Neuronal stem cell (in vitro differentiated cells): ENCODE data around the gene THOC6.

Experiments
- DNase-seq: peaks from one replicate; pipeline ENCODE4 v3.0.0-alpha.2; 2013; ENCODE audit warnings: low spot score
- H2AFZ ChIP-seq: one replicate; pipeline ENCODE4 v1.6.1; 2013; ENCODE audit warnings: mild to moderate bottlenecking, low read length, inconsistent platforms
- H2AK5ac ChIP-seq: 2 replicates; pipeline ENCODE4 v1.6.1; 2013; ENCODE audit warnings: low read depth, mild to moderate bottlenecking, inconsistent platforms, low read length, moderate library complexity, mixed read lengths
- H2BK120ac ChIP-seq: 2 replicates; pipeline ENCODE4 v1.6.1; 2013; ENCODE audit warnings: low read depth, mild to moderate bottlenecking, inconsistent platforms, low read length, moderate library complexity, mixed read lengths
- H2BK12ac ChIP-seq: one replicate; pipeline ENCODE4 v1.6.1; 2013; ENCODE audit warnings: low read length, inconsistent platforms
- H2BK15ac ChIP-seq: 2 replicates; pipeline ENCODE4 v1.6.1; 2013; ENCODE audit warnings: mild to moderate bottlenecking, low read length, inconsistent platforms, mixed read lengths
- H2BK5ac ChIP-seq: one replicate; pipeline ENCODE4 v1.6.1; 2013; ENCODE audit warnings: inconsistent platforms, mild to moderate bottlenecking, low read length, moderate library complexity
- H3K14ac ChIP-seq: one replicate; pipeline ENCODE4 v1.6.1; 2013; ENCODE audit warnings: low read length, inconsistent platforms
- H3K18ac ChIP-seq: 2 replicates; pipeline ENCODE4 v1.6.1; 2013; ENCODE audit warnings: low read length, inconsistent platforms
- H3K23ac ChIP-seq: 2 replicates; pipeline ENCODE4 v1.6.1; 2013; ENCODE audit warnings: low read depth, mild to moderate bottlenecking, mixed read lengths, low read length, inconsistent platforms; ENCODE audit not compliant: poor library complexity
- H3K27ac ChIP-seq: replicated peaks from 3 replicates; pipeline ENCODE4 v1.5.1; 2013; ENCODE audit warnings: low read length, inconsistent platforms
- H3K27me3 ChIP-seq, 3 experiments: 2 replicates each; pipeline ENCODE4 v1.6.1; 2013; ENCODE audit warnings: low read length in 3 of 3, mild to moderate bottlenecking in 2 of 3, inconsistent platforms in 1 of 3, low read depth in 1 of 3, mixed read lengths in 1 of 3, moderate library complexity in 1 of 3; ENCODE audit not compliant: control insufficient read depth in 3 of 3, insufficient read depth in 3 of 3
- H3K36me3 ChIP-seq, 2 donors: replicated peaks in 1 of 2; 2 replicates each; pipeline ENCODE4 v1.6.1; 2013; ENCODE audit warnings: low read length in 2 of 2; ENCODE audit not compliant: control insufficient read depth in 2 of 2, insufficient read depth in 2 of 2
- H3K4ac ChIP-seq: 2 replicates; pipeline ENCODE4 v1.6.1; 2013; ENCODE audit warnings: inconsistent platforms, mild to moderate bottlenecking, low read length, moderate library complexity
- H3K4me1 ChIP-seq, 2 donors: 1 replicate in 1 of 2; 2 replicates in 1 of 2; pipeline ENCODE4 v1.6.1; 2013; ENCODE audit warnings: low read length in 2 of 2, low read depth in 1 of 2; ENCODE audit not compliant: control insufficient read depth in 2 of 2, insufficient read depth in 1 of 2
- H3K4me2 ChIP-seq: one replicate; pipeline ENCODE4 v1.6.1; 2013; ENCODE audit warnings: mild to moderate bottlenecking, low read length, inconsistent platforms; ENCODE audit not compliant: insufficient read depth, poor library complexity, severe bottlenecking
- H3K4me3 ChIP-seq, 2 donors: 2 replicates each; pipeline ENCODE4 v1.5.1; 2013; ENCODE audit warnings: low read length in 2 of 2, mild to moderate bottlenecking in 2 of 2, inconsistent platforms in 1 of 2, moderate library complexity in 1 of 2
- H3K79me1 ChIP-seq: one replicate; pipeline ENCODE4 v1.6.1; 2013; ENCODE audit warnings: low read depth, mild to moderate bottlenecking, inconsistent platforms, low read length, moderate library complexity
- H3K9ac ChIP-seq: one replicate; pipeline ENCODE4 v1.6.1; 2013; ENCODE audit warnings: mild to moderate bottlenecking, low read depth, low read length, inconsistent platforms; ENCODE audit not compliant: poor library complexity
- H3K9me3 ChIP-seq, 2 donors: replicated peaks in 1 of 2; 2 replicates each; pipeline versions ENCODE3 to v1.6.1; 2013; ENCODE audit warnings: low read length in 2 of 2, mild to moderate bottlenecking in 2 of 2, inconsistent platforms in 1 of 2, low read depth in 1 of 2, mixed read lengths in 1 of 2, moderate library complexity in 1 of 2; ENCODE audit not compliant: control insufficient read depth in 2 of 2, insufficient read depth in 1 of 2
- H4K8ac ChIP-seq: one replicate; pipeline ENCODE4 v1.6.1; 2013; ENCODE audit warnings: low read depth, mild to moderate bottlenecking, inconsistent platforms, low read length, moderate library complexity
- H4K91ac ChIP-seq: one replicate; pipeline ENCODE4 v1.6.1; 2013; ENCODE audit warnings: low read length, low read depth, mild to moderate bottlenecking, inconsistent platforms; ENCODE audit not compliant: poor library complexity
- WGBS, 2 donors: extraction: QIAGEN DNeasy Blood & Tissue Kit; methylation state at CpG; one replicate each; pipeline ENCODE4 v1.1.7; 2013; ENCODE audit warnings: missing lambda C conversion rate in 2 of 2, mixed read lengths in 1 of 2; ENCODE audit not compliant: insufficient read length in 2 of 2, insufficient replicate concordance in 1 of 2; ENCODE audit errors: extremely low coverage in 2 of 2; 5-methylcytosine and 5-hydroxymethylcytosine counted together

Gene THOC6

DNA sequence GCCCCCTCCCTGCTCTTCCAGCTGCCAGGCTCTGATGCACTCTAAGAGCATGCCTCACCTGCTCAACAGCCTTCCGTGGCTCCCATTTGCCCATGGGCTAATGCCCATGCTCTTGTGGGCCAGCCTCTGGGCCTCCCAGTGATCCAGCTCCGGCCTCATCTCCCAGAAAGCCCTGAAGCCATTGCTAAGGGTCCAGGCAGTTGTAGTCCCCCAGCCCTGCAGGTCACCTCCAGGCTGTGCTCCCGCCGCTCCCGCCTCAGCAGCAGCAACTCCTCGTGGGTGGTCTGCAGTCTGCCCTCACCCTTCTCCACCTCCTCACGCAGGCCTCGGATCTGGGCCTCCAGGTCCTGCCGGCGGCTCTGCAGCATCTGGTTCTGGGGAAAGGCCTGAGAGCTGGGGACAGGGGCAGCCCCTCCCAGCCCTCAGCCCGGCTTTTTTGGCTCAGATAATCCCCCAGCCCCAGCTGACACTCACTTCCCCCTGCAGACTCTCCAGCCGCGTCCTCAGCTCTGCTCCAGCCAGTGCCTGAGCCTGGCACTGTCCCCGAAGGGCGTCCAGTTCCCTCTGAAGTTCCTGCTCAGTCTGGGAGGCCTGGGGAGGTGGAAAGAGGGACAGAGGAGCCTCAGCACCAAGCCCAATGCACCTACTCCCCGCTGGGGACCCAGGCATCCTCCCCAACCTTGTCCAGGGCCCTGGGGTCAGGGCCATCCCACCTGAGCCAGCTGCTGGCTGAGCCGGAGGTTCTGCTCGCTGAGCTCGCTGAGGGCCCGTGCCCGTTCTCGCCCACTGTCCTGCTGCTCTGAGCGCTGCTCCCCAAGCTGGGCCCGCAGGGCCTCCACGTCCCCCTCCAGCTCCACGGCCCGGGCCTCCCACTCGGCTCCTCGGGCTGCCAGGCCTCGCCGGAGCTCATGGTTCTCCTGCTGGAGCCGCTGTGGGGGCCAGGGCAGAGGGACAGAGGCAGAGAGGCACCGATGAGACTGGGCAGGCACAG, 6.7 kb downstream of the THOC6 start:
- no peak overlapping the region for H3K4me2 ChIP-seq
- no peak overlapping the region for H3K23ac ChIP-seq
- no peak overlapping the region for H3K27ac ChIP-seq
- H3K27me3 ChIP-seq = peaks cover 2 to 33% (median 16%) of the 10 kb centered on the region in 3 experiments
- H3K9ac ChIP-seq = no peak overlapping the region
- no peak overlapping the region for H2BK120ac ChIP-seq
- H2AK5ac ChIP-seq = peak overlapping the region; percentile 83
- peaks cover 3 to 5% of the 10 kb centered on the region in 2 donors for H3K4me1 ChIP-seq
- peak overlapping the region; percentile 67 for H2BK5ac ChIP-seq
- peak overlapping the region; percentile 53 for H2AFZ ChIP-seq
- no peaks in the 10 kb centered on the region for H3K79me1 ChIP-seq
- H2BK15ac ChIP-seq = no peak overlapping the region
- peaks cover 9 to 24% of the 10 kb centered on the region in 2 donors for H3K36me3 ChIP-seq
- no CpG with 5 or more reads among the region's 33 CpGs for WGBS, 2 donors
- H3K9me3 ChIP-seq = no peaks in the 10 kb centered on the region
- DNase-seq = no peak
- peak overlapping the region; percentile 41 for H3K4ac ChIP-seq
- H4K91ac ChIP-seq = no peak overlapping the region
- H3K18ac ChIP-seq = peak overlapping the region; percentile 83
- H3K4me3 ChIP-seq = no peak overlapping the region
- no peak overlapping the region for H4K8ac ChIP-seq
- H2BK12ac ChIP-seq = peak overlapping the region; percentile 16
- no peak overlapping the region for H3K14ac ChIP-seq

DNA sequence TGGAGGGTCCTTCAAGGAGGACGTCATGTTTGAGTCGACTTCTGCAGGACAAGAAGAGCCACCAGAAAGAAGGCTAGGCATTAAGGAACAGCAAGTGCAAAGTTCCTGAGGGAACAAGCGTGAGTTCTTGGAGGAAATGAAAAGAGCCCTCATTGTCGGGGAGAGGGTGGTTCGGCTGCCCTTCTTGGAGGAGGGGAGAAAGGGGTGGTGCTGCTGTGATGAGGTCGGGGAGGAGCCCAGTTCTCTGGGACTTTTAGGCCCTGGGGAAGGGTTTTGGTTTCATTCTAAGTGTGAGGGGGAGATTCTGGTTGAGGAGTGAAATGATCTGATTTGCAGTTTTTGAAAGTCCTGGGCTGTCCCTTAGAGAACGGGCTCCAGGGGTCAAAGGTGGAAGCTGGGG, 8.8 kb downstream of the THOC6 start:
- WGBS, 2 donors = no CpG with 5 or more reads among the region's 7 CpGs
- Histone ChIP-seq H4K8ac (no peak overlapping the region), H2BK5ac (no peak overlapping the region), H3K18ac (no peak overlapping the region), H3K4me1 (peaks cover 3 to 5% of the 10 kb centered on the region in 2 donors), H4K91ac (no peak overlapping the region), H3K27me3 (peaks cover 15 to 52% (median 37%) of the 10 kb centered on the region in 3 experiments), H3K9ac (no peak overlapping the region), H3K4me3 (no peak overlapping the region), H3K36me3 (peaks cover 0 to 3% of the 10 kb centered on the region in 2 donors), H2BK12ac (no peak overlapping the region), H3K9me3 (no peaks in the 10 kb centered on the region), H3K79me1 (no peaks in the 10 kb centered on the region), H3K4ac (no peak overlapping the region), H3K14ac (no peak overlapping the region), H2BK120ac (no peak overlapping the region), H2BK15ac (no peak overlapping the region), H3K27ac (no peak overlapping the region), H3K23ac (no peak overlapping the region), H2AK5ac (no peak overlapping the region), H3K4me2 (no peak overlapping the region), H2AFZ (no peak overlapping the region)
- no peak for DNase-seq

DNA sequence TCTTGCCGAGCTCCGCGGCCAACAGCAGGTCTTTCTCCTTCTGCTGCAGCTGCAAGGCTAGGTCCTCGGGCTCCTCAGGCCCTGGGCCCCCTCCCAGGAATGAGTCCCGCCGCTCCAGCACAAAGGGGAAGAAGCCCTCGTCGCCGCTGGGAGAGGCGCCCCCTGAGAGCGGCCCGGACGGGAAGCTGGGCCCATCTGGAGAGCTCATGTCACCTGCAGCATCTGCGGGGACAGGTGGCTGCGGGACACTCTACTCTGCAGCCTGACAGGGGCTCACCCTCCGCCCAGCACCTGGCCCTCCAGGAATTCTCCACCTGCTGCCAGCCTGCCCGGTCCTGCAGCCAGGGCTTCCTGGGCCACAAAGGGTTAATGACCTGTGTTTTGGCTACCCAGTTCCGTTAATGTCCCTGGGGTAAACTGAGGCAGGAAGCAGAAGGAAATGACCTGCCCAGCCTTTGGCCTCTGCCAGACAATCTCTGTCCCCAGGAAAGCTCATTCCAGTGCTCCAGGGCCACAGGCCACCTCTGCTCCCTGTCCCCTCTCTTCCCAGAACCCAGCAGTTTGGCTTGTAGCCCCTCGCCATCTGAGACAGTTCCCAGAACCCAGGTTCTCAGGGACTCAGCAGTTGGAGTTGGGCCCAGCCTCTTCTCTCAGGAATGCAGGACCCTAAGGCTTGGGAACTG, 11.6 kb downstream of the THOC6 start:
- no peak overlapping the region for H2BK120ac ChIP-seq
- no peak overlapping the region for H3K27ac ChIP-seq
- peak overlapping the region; percentile 64 for H3K18ac ChIP-seq
- no peaks in the 10 kb centered on the region for H3K36me3 ChIP-seq
- H3K4me2 ChIP-seq = no peak overlapping the region
- H3K9me3 ChIP-seq = no peaks in the 10 kb centered on the region
- no CpG with 5 or more reads among the region's 19 CpGs for WGBS, 2 donors
- no peak overlapping the region for H4K91ac ChIP-seq
- peak overlapping the region; percentile 67 for H2BK15ac ChIP-seq
- H2AFZ ChIP-seq = no peak overlapping the region
- H2AK5ac ChIP-seq = peak overlapping the region; percentile 14
- H2BK5ac ChIP-seq = no peak overlapping the region
- no peak overlapping the region for H3K14ac ChIP-seq
- no peak overlapping the region for H3K4ac ChIP-seq
- no peak overlapping the region for H3K23ac ChIP-seq
- peaks cover 0 to 5% of the 10 kb centered on the region in 2 donors for H3K4me1 ChIP-seq
- no peak overlapping the region for H3K4me3 ChIP-seq
- H2BK12ac ChIP-seq = no peak overlapping the region
- peaks cover 1% of the 10 kb centered on the region for H3K79me1 ChIP-seq
- peaks cover 21 to 67% (median 58%) of the 10 kb centered on the region in 3 experiments for H3K27me3 ChIP-seq
- no peak overlapping the region for H3K9ac ChIP-seq
- H4K8ac ChIP-seq = no peak overlapping the region
- DNase-seq = no peak
